GM18907 (cell line): Measurements from ENCODE around the gene SNX6.
"Not testable (repeated sequence)": the region's sequence is repeated elsewhere in the genome, so short reads cannot be mapped to it uniquely, and the experiment has no call there.

Experiments
- ATAC-seq: cut with Tn5 transposase; IDR thresholded peaks from one replicate; pipeline ENCODE4 v1.9.1; 2021; ENCODE audit warnings: mild to moderate bottlenecking, moderate library complexity; ENCODE audit not compliant: unreplicated experiment

Gene SNX6

GRCh38 chr14:34569750-34570149 is 60.2 kb downstream of the SNX6 start:
- no peak for ATAC-seq

- ATAC-seq, result no peak
These were observed 61.1 kb downstream of the SNX6 start for GRCh38 chr14:34568803-34569202.

- ATAC-seq, result no peak
These were observed 67.2 kb downstream of the SNX6 start for GRCh38 chr14:34562776-34563150.

- not testable (repeated sequence) for ATAC-seq
These were observed 67.7 kb downstream of the SNX6 start for GRCh38 chr14:34562037-34562775.

- ATAC-seq, result peak; percentile 60
These were observed 73.5 kb downstream of the SNX6 start for GRCh38 chr14:34556498-34556829.

- peak; percentile 82 for ATAC-seq
These were observed 74.1 kb downstream of the SNX6 start for GRCh38 chr14:34555583-34556497.

GRCh38 chr14:34554540-34555250 is 75.3 kb downstream of the SNX6 start:
- no peak for ATAC-seq

DNA sequence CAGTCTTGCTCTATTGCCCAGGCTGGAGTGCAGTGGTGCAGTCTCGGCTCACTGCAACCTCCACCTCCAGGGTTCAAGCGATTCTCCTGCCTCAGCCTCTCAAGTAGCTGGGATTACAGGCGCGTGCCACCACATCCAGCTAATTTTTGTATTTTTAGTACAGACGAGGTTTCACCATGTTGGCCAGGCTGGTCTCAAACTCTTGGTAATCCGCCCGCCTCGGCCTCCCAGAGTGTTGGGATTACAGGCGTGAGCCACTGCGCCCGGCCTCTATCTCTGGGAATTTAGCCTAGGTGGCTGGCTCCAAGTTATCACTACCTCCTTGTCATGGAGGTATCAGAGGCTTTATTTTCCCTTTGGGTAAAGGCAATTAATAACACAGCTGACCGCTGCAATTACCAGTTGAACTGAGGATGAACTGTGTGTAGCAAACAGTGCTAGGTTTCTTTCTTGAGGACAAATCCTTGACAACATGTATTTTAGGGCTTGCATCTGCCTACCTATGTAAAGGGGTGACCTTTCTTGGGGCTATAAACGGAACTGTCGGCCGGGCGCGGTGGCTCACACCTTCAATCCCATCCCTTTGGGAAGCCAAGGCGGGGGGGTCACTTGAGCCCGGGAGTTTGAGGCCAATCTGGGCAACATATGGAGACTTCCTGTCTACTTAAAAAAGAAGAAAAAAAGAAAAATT is 80.5 kb downstream of the SNX6 start:
- not testable (repeated sequence) for ATAC-seq

- ATAC-seq, result no peak
These were observed 81.4 kb downstream of the SNX6 start for GRCh38 chr14:34548472-34548981.

DNA sequence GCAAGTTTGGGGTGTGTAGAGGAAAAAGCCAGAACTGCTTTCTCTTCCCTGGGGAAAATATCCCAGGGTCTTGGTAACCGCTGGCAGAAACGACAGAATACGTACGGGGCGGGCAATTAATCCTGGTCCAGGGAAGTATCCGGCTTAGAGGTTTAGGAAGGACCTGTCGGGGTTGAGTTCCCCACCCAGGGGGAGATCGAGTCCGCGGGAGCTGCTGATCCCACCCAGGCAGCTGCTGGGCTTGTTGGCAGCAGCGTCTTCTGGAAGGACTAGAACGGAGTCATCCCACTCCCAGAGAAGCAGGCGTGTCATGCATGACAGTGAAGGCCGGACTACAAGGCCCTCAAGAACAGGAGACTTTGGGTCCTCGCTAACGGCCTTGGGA is 82.8 kb downstream of the SNX6 start:
- peak; percentile 45 for ATAC-seq

DNA sequence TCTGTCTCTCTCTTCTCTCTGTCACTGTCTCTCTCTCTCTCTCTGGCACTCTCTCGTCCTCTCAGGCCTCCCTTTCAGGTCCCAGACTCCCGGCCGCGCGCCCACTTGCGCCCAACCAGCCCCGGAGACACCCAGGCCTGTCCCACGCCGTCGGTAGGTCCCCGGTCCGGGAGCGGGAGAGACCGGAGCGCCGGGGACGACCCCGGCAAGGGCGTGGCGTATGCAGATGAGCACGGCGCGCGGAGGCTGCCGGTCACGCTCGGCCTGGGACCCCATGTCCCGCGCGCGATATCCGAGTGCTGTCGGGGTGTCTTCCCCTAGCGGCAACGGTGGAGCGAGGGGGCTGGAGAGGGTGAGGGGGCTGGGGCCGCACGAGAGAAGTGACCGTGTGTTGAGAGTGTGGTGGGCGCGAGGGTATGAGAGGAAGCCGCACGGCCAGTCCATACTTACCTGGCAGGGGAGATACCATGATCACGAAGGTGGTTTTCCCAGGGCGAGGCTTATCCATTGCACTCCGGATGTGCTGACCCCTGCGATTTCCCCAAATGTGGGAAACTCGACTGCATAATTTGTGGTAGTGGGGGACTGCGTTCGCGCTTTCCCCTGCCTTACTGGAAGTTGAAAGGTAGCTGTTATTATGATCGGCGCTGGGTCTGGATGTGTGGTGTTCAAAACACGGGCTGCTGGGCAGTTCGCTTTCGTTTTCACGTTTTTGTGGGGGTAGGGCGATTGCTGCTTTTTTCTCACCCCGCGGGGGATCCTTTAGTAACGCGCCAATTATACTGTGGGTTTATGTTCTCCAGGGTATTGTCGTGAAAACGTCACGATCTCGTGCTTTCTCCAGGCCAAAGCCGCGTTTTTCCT is 83.4 kb downstream of the SNX6 start:
- peak; percentile 77 for ATAC-seq

DNA sequence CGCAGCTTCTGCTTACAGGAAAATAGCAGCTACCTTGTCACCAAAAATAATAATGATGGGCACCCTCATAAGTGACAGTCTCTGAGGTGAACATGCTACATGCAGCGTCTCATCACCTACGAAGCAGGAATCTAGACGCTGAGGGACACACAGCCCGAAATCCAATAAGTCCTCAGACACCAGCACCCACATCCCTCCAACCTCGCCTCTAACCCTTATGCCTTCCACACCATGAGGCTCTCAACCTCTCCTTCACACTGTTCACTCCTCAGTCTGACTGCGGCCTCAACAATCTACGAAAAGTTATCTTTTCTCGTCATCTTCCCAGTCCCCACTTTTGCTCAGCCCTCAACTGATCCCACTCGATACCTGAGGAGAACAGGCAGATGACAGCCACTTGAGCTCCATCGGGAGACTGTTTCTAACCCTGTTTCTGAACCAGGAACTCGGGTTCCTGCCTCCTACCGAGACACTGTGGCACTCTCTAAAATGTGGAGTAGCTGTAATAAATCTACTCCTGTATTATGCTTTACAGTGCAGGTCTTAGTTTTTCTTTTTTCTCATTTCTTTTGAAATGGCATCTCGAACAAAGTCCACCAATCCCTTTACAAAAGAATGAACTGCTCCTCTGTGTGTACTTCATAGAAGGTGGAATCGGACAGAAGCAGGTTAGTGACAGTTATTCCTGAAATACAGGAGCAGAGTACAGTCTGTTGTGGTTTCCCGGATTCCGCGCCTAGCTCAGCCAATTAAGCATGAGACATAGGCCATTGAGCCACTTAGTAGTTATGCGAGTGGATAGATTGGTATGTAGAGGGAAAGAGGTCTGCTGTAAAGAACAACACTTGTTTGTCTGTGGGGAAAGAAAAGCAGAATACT is 89.5 kb downstream of the SNX6 start:
- ATAC-seq, result not testable (repeated sequence)

- ATAC-seq, result peak; percentile 99
These were observed 90.4 kb downstream of the SNX6 start, which contains the start of gene EAPP for GRCh38 chr14:34539407-34540180. Gene EAPP (minus strand): TSS chr14:34539701. CDS start chr14:34539628, 73 bp downstream.

DNA sequence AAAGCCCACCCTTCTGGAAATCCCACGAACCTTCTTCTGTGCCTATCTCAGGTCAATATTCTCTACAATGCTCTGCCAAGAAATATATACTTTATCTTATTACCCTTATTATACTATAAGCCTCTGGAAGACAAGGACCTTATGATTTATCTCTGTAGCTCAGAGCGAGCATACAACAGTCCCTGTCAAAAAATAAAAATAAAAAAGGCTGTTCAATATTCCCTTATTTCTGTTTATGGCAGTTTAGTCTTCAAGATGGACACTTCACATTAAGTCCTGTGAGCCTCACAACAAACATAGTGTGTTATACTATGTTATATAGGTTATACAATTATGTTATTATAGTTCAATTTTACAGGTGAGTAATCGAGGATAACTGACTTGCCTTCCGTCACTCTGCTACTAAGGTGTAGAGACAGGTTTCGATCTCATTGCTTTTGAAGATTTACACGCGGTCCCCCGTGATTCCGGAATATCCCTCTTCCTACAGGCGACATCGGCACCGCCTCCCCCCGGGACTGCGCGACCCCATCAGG is 91.0 kb downstream of the SNX6 start:
- ATAC-seq, result no peak

DNA sequence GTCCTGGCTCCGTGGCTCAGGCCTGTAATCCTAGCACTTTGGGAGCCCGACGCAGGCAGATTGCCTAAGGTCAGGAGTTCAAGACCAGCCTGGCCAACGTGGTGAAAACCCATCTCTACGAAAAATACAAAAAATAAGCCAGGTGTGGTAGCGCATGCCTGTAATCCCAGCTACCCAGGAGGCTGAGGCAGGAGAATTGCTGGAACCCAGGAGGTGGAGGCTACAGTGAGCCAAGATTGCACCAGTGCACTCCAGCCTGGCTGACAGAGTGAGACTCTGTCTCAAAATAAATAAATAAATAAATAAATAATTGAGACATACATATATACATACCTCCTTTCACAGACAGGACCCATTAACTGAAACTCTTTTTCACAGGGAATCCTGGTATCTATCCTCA is 91.9 kb downstream of the SNX6 start:
- not testable (repeated sequence) for ATAC-seq

GRCh38 chr14:34537677-34538009 is 92.3 kb downstream of the SNX6 start:
- no peak for ATAC-seq

DNA sequence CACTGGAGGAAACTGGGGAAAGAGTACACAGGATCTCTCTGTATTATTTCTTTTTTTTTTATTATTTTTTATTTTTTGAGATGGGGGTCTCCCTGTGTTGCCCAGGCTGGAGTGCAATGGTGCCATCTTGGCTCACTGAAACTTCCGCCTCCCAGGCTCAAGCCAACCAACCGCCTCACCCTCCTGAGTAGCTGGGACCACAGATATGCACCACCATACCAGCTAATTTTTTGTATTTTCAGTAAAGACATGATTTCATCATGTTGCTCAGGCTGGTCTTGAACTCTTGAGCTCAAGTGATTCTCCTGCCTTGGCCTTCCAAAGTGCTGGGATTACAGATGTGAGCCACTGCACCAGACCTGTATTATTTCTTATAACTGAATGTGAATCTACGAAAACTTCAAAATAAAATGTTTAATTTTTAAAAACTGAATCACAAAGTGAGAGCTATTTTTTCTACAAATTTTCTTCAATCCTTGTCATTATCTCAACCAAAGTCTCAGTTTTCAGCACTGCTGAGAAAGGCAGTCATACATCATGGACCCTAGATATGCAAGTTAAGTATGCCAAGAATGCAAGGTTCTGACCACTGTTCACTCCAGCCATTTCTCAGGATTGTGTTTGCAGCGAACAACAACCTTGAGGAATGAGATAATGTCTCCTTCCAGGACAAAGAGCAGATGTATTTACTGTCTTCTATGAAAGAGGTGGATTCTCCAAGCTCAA is 92.8 kb downstream of the SNX6 start:
- no peak for ATAC-seq
